Tibial nerve (tissue), 4 donors: ENCODE data around the gene ETV6.

Source experiments
- EP300 ChIP-seq, 2 donors: sonication (generic); formaldehyde crosslinking; IDR thresholded peaks; one replicate each; pipeline ENCODE4 v1.6.1; 2017; ENCODE audit warnings: antibody characterized with exemption in 2 of 2, mild to moderate bottlenecking in 1 of 2
- POLR2A ChIP-seq, 2 donors: fragments of 450-650 bp; IDR thresholded peaks; one replicate each; pipeline ENCODE4 v1.6.1; 2017; ENCODE audit warnings: antibody characterized with exemption in 2 of 2, mild to moderate bottlenecking in 2 of 2, moderate library complexity in 2 of 2
- TF ChIP-seq, protein P1 (sequence below), 5 experiments: fragments of 200-600 bp in 3 of 5; fragments of 450-650 bp in 2 of 5; sonication (generic) in 3 of 5; IDR thresholded peaks; one replicate each; pipeline ENCODE4 v1.5.1; 2016 to 2019; ENCODE audit warnings: antibody characterized with exemption in 5 of 5, mild to moderate bottlenecking in 3 of 5, moderate library complexity in 2 of 5

DNA sequence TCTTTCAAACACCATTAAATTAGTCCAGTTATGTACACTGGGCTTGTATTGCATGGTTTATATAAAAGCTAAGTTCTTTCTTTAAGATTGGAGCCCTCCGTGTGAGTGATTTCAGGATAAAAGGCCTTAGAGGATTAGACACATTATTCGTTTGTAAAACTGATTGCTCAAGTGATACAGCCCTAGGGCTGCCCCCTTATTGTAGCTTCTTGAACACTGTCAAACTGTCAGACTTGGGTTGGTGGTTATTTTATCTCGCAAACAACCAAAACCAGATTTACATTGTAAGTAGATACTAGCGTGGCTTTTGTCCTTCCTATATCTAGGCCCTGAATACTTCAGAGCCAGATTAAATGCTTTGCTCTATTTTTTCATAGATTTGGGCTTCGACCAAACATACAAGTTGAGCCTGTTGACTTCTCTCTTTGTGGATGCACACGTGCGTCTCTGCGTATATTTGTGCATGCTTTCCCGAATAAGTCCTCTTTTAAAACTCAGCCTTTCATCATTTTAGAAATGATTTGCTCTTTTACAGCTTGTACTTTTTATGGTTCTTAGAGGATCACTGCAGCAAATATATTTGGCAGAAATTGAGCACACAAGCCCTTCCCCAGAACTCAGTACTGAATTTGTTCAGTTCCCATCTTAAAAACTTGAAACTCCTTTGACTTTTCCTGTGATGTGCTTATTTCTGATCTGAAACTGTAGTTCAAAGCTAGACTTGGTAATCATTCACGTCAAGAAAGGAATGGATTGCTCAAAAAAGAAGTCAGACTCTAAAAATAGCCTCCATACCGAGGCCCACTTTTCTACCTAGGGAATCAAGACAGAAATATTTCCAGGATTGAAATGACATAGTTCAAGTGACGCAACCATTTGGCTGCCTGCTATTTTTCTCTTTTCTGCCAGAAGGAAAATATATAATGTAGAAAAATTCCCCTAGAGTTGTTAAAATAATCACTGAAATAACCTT is 129.5 kb downstream of the ETV6 start:
- TF ChIP-seq, protein P1, sequence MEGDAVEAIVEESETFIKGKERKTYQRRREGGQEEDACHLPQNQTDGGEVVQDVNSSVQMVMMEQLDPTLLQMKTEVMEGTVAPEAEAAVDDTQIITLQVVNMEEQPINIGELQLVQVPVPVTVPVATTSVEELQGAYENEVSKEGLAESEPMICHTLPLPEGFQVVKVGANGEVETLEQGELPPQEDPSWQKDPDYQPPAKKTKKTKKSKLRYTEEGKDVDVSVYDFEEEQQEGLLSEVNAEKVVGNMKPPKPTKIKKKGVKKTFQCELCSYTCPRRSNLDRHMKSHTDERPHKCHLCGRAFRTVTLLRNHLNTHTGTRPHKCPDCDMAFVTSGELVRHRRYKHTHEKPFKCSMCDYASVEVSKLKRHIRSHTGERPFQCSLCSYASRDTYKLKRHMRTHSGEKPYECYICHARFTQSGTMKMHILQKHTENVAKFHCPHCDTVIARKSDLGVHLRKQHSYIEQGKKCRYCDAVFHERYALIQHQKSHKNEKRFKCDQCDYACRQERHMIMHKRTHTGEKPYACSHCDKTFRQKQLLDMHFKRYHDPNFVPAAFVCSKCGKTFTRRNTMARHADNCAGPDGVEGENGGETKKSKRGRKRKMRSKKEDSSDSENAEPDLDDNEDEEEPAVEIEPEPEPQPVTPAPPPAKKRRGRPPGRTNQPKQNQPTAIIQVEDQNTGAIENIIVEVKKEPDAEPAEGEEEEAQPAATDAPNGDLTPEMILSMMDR (IDR thresholded peaks at IDR 0.05), result no peak
- TF ChIP-seq EP300 (IDR thresholded peaks at IDR 0.05) (peak; percentile 44 to 48), POLR2A (IDR thresholded peaks at IDR 0.05) (no peak)
